ENCODE results near the gene PIGO. TPM values are rescaled to one million over a fixed set of nuclear protein-coding genes. Genes with fewer than 3 reads are reported as not detected.

The PIGO gene
- total and polyA plus RNA-seq, 9 of the 15 experiments (the other 6 are each of a cell fraction or from before 2014, with no cell fraction given), result 5.4 to 13.7 (median 9.7) TPM

GRCh38 chr9:35108946-35109575, 12.7 kb upstream of the PIGO start (continued):
- TF ChIP-seq E2F8 (IDR thresholded peaks at IDR 0.05; ENCODE audit: low read depth, partially characterized antibody), result peak; percentile 26
- no peak for TF ChIP-seq MTF1 (CRISPR knock-in tag; IDR thresholded peaks at IDR 0.05; ENCODE audit: borderline replicate concordance)
- no peak for TF ChIP-seq XRCC4 (IDR thresholded peaks at IDR 0.05; ENCODE audit: extremely low read depth, insufficient read depth, insufficient read length)
- no peak for TF ChIP-seq SRSF7 (optimal IDR thresholded peaks at IDR 0.05; ENCODE audit: low read depth, low read length)
- peak; percentile 73 for TF ChIP-seq ZKSCAN1 (IDR thresholded peaks at IDR 0.05; ENCODE audit: low read depth, low read length)
- peak; percentile 41 for TF ChIP-seq PRDM10 (IDR thresholded peaks at IDR 0.05; ENCODE audit: partially characterized antibody)
- TF ChIP-seq FOXP4 (CRISPR knock-in tag; IDR thresholded peaks at IDR 0.05; ENCODE audit: borderline replicate concordance), result no peak
- no peak for TF ChIP-seq ZNF76 (CRISPR knock-in tag; IDR thresholded peaks at IDR 0.05; ENCODE audit: borderline replicate concordance)
- no peak for TF ChIP-seq ARID2 (IDR thresholded peaks at IDR 0.05)
- TF ChIP-seq HES1 (IDR thresholded peaks at IDR 0.05; ENCODE audit: low read depth), result no peak; the same call in 1 of the 2 replicates
- no peak for TF ChIP-seq ZC3H4 (CRISPR knock-in tag; IDR thresholded peaks at IDR 0.05; ENCODE audit: borderline replicate concordance)
- TF ChIP-seq RNF219 (CRISPR knock-in tag; IDR thresholded peaks at IDR 0.05), result no peak
- TF ChIP-seq SMC3 (conservative IDR thresholded peaks at IDR 0.05; ENCODE audit: insufficient read depth, low read depth, low read length), result no peak

Measured in K562 (cell line).